GM10847 (cell line): ENCODE measurements around the gene NFIA.

ENCODE experiments used
- POLR2A ChIP-seq: IDR thresholded peaks from 2 replicates; pipeline ENCODE4 v1.6.1; 2011; ENCODE audit not compliant: insufficient read length; ENCODE audit errors: extremely low read depth

Gene NFIA

DNA sequence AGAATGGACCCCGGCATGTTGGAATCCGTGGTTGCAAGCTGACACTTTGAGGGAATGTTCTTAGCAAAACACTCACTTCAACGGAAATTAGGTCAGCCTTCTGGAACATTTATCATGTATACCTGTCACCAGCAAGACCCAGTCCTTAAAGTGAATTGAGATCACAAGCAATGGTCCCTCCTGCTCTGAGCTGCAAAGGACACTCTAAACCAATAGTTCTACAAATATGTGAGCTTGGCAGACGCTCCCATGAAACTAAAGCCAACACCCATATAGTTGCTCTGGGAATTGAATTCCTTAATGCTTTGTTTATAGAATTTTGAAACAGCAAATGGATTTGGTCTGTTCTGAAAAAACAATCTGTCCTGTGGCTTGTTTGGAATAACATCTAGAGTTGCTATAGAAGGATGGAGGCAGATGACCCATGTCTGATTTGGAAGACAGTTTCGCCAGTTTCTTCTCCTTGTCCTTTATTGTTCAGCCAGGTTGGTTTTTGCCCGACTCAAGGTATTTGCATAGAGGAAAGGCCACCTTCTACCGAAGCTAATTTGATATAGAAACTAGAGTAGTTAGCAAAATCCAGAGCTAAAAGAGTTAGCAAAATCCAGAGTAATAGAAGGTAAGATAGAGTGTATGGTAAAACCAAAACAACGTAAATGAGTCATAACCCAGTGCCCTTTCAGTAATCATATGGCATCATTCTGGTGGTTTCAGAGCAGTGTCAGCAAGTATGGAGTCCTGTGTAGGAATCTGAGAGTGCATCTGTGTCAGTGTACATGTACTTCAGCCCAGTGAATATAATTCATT, 236.2 kb downstream of the NFIA start:
- TF ChIP-seq POLR2A: no peak

GRCh38 chr1:61320575-61320974, 238.2 kb downstream of the NFIA start:
- no peak for TF ChIP-seq POLR2A

DNA sequence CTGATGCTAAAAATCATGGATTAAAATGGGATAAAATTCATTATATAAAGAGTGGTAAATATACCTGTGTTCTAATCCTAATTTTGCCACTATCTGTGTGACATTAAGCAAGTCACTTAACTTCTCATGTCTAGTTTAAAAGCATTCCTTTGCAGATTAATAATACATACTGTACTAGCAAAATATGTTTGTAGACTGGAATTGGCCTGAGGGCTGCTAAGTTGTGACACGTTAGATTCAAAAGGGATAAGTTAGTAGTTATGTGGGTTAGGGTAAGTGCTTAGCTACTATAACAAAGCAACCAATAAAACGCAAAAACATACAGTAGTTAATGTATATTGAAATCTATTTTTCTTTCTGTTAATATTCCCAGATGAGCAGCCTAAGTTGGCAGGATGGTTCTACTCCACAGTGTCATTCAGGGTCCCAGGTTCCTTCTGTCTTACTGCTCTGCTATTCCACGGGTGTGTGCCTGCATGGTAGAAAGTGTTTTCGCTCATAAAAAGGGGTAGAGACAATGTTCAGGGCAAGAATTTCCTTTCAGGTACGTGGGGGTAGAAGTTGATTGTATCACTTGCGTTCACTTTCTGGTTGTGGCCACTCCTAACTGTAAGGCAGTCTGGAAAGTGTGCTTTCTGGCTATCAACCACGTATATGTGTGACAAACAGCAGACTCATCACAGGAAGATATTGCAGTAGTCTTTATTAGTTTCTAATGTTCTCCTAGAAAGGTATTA, 239.8 kb downstream of the NFIA start:
- no peak for TF ChIP-seq POLR2A

GRCh38 chr1:61322769-61323168, 240.4 kb downstream of the NFIA start:
- no peak for TF ChIP-seq POLR2A

- no peak for TF ChIP-seq POLR2A
Observed at GRCh38 chr1:61323681-61324328, 241.4 kb downstream of the NFIA start.

DNA sequence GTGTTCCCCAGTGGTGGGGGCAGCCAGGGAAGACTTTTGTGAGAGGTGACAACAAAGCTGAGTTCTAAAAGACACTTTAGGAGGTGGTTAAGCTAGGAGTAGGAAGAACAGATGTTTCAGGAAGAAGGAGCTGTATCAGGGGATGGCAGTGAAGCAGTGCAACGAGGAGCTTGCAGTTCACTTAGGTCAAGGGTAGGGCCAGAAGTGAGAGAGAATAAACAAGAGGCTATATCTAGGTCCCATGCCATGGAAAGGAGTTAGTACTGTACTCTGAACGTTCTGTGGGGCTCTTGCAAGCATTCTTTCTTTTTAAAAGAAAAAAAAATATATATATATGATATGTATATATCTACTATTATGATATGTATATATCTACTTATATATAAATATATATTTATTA, 244.4 kb downstream of the NFIA start:
- TF ChIP-seq POLR2A: no peak

GRCh38 chr1:61327436-61327835, 245.1 kb downstream of the NFIA start:
- no peak for TF ChIP-seq POLR2A

DNA sequence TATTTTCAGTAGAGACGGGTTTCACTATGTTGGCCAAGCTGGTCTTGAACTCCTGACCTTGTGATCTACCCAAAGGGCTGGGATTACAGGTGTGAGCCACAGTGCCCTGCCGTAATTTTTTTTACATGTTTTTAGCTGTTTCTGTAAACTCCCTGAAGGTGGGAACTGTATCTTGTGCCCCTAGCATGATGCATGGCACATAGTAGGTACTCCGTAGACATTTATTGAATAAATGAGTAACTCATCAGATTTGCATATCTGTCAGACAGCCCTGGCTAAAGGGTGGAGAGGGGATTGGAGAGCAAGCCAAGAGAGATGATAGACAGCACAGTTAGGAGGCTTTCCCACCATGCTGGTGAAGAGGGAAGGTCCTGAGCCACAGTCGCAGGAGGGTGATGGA, 247.2 kb downstream of the NFIA start:
- no peak for TF ChIP-seq POLR2A

GRCh38 chr1:61330018-61330417, 247.7 kb downstream of the NFIA start:
- TF ChIP-seq POLR2A: no peak

GRCh38 chr1:61330571-61330970, 248.2 kb downstream of the NFIA start:
- TF ChIP-seq POLR2A: no peak

- no peak for TF ChIP-seq POLR2A
Observed at GRCh38 chr1:61332196-61332753, 249.9 kb downstream of the NFIA start.

DNA sequence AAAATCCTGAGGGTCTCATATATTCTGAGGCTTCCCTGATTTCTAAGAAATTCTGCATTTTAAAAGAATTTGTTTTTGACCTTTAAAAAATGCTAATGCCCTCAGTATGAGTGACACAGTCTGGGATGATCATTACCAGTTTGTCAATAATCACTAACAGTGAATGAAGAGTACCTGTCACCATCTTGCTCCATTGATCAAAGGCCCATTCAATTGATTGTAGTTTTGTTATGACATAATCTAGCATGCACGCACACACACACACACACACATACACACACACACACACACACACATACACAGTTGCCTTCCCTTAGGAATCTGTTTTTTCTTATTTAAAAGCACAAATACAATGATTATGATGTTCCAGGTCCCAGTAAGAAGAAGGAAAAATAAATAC, 250.4 kb downstream of the NFIA start:
- TF ChIP-seq POLR2A: no peak

GRCh38 chr1:61334718-61335589, 252.6 kb downstream of the NFIA start:
- no peak for TF ChIP-seq POLR2A

DNA sequence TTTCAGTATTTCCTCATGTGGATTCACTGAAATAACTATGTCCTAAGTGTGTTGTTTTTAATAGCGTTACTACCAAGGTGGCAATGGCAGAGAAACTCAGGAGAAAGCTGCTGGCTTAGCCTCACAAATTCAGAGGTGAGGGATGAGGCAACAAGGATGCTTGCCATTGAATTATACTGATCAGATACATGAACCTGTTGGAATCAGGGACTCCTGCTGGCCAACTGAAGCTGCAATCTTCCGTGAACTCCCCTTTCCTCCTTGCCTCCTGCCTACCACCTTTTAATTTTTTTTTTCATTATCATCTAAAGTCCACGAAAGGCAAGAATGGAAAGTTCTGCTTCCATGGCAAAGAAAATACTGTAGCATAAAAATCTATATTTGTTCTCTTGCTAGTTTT, 254.7 kb downstream of the NFIA start:
- no peak for TF ChIP-seq POLR2A
